ENCODE results near the gene AKAP13. TPM values are rescaled to one million over a fixed set of nuclear protein-coding genes. Genes with fewer than 3 reads are reported as not detected.

The AKAP13 gene
- total RNA-seq, 2 experiments from 2014 or later, result 104 to 106 TPM

DNA sequence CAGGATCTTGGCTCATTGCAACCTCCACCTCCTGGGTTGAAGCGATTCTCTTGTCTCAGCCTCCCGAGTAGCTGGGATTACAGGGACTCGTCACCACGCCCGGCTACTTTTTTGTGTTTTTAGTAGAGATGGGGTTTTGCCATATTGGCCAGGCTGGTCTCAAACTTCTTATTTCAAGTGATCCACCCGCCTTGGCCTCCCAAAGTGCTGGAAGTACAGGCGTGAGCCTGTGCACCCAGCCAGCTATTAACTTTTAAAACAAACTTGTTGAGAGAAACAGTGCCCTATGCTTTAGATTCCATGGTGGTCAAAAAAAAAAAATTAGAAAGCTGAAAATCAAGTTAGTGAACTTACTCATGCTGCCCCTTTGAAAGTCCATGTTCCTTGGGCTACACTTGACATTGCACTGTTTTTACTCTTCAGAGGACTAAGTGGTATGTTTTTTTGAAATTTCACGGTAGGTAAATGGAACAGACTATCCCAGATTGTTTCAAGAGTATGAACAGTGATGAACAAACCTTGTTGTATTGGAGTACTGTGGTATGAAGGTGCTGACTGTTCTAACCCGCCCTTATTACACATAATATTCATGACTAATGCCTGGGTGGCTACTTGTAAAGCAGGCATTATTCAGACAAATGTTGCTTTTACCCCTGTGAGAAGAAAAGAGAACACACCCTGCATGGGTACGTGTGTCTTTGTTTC, 207.5 kb downstream of the AKAP13 start:
- POLR2A ChIA-PET, result interaction anchor here (0.8 kb wide), 1 partner anchor 66 kb away, joined by 3 read pairs; no protein-coding TSS in a partner anchor
- CTCF ChIA-PET, result no interaction called here

DNA sequence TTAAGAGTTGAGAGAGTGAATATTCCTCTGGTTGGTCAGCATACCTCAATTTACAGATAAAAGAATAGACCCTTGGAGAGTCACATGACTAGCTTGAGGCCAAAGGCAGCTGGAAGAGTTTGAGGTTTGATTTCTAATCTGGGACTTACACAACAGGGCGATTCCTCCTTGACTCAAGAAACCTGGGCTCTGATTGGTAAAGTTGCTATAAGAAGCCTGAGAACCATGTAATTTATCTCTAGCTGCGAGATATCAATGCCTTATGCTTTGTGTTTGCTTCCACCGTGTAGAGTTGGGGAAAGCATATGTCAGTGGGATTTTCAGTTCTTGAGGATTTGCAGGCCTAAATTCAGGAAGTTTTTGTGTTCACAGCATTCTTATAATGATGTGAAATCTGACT, 208.3 kb downstream of the AKAP13 start:
- POLR2A ChIA-PET, result no interaction called here
- CTCF ChIA-PET, result no interaction called here

DNA sequence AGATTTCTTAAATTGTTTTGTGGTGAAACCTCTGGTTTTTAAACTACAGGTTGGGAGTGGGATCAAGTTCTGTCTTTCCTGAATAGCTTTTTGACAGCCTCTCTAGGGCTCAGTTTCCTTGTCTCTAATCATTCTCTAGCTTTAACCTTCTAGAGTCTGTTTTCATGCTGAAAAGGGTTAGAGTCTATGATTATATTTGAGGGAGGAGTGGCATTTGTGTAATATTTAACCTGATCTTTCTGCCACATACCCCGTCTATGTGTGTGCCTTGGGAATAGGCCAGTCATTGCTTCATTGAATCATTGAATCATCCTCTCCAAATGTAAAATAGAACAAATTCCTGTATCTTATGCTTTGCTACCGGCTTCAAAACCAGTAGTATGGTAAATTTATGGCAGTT, 209.4 kb downstream of the AKAP13 start:
- CTCF ChIA-PET, result no interaction called here
- POLR2A ChIA-PET, result no interaction called here

DNA sequence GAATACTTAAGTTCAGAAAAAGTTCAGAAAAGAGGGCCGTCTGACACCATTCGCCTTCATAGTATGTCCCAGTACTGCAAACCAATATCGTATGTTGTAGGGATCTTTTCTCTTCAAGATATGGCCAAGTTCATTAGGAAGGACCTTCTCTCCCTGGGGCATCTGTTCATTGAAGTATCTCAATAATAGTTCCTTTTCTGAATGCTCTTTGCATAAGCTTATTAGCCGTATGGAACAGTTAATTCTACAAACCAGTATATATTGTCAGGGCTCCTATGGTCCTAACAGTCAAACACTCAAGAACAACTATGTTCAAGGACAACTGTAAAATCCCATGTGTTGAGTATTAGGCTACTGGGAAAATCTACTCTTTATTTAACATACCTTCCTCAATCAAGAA, 211.2 kb downstream of the AKAP13 start:
- ChIA-PET CTCF (interaction anchor here (0.5 kb wide), 1 partner anchor 46 kb away, joined by 3 read pairs; no protein-coding TSS in a partner anchor), POLR2A (no interaction called here)

DNA sequence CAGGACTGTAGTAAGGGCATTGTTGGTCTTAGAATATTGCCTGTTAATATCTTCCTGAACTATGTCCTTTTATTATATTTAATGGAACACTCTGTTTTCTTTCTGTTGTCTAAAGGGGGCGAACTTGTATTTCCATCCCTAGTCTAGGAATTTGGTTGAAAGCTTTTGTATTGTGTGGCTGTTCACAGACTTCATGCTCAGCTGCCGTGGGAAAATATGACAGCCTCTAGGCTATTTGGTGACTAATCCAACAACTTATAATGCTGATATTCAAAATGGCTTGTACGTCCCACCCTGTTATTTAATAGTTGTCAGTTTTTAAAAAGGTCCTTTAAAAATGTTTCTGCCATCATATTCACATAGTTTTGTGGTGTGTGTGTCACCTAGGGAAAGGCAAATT, 211.7 kb downstream of the AKAP13 start:
- CTCF ChIA-PET, result no interaction called here
- POLR2A ChIA-PET, result no interaction called here

DNA sequence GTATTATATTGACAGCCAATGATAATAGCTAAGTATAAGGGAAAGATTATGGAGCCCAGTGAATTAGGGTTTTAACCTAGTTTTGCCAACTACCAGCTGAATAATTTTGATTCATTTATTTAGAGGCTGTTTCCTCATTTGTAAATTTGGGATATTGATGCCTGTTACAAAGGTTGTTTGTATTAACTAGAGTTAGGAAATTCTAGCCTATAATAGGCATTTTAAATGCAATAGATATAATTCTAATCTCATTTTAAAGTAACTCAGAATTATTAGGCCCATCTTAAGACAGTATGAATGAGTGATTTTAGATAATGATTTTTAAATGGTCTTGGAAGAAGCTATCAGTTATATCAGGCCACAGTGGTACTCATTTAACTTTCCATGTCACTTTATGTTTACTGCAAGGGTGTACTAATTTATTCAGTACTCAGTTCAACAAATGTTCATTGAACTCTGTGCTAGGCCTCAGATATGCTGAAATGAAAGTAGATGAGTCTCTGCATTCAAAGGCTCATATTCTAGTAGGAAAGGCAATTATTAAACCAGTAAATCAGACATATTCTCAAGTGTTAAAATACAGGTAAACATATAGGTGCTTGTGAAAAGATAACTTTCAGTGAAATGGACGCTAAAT, 213.5 kb downstream of the AKAP13 start:
- CTCF ChIA-PET, result interaction anchor here (0.6 kb wide), 1 partner anchor 133 kb away, joined by 3 read pairs; no protein-coding TSS in a partner anchor
- POLR2A ChIA-PET, result interaction anchor here (0.7 kb wide), 1 partner anchor 118 kb away, joined by 3 read pairs; no protein-coding TSS in a partner anchor

DNA sequence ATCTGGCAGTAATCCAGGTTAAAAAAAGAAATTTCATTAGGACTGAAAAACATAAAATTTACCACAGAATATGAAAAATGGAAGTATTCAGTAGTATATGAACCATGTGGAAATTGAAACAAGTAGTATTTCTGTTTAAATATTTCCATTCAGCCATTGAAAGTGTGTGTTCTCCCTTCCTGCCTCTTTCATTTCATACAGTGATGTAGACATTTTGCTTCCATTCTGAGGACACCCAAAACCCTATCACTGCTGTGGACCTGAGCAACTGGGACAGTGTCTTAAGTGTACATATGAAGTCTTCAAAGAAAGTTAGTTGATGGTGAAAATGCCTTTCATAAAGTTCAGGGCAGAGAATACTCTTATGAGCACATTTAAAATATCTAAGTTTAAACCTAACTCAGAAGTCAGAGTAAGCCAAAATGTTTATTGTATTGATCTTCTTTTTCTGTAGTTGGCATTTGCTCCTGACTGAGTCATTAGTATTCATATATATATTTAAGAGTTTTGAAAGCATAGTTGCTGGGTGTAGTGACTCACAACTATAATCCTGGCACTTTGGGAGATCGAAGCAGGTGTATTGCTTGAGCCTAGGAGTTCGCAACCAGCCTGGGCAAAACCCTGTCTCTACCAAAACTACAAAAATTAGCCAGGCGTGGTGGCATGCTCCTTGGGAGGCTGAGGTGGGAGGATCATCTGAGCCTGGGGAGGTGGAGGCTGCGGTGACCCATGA, 215.6 kb downstream of the AKAP13 start:
- ChIA-PET POLR2A (no interaction called here), CTCF (no interaction called here)

DNA sequence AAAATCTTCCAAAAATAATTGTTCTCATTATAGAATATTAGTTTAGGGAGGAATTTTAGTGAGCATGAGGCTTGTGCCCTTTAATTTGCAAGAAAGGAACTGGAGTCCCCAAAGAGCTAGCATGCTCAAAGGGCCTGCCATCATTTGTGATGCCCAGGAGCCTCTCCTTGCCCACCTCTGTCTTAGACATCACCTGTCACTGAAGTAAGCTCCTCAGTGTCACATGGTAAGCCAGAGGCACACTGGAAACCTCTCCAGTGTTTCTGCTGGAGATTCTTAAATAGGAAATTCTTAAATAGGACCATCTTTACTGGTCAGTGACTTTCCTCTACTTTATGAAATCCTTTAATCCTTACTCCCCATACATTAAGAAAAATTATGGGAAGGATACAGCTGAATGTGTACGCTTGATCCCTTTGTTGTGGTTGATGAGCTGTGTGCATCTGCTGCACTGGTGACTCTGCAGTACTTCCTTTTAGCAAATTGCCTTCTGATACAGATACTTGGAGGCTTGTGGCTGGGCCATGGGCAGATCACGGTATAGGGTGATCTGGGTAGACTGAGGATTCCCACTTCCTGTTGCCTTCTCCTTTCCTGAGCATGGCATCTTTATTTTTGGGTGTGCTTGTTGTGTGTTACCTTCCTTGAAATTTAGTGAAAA, 216.9 kb downstream of the AKAP13 start:
- ChIA-PET POLR2A (no interaction called here), CTCF (interaction anchor here (0.9 kb wide), 1 partner anchor 14 kb away, joined by 3 read pairs; no protein-coding TSS in a partner anchor)

DNA sequence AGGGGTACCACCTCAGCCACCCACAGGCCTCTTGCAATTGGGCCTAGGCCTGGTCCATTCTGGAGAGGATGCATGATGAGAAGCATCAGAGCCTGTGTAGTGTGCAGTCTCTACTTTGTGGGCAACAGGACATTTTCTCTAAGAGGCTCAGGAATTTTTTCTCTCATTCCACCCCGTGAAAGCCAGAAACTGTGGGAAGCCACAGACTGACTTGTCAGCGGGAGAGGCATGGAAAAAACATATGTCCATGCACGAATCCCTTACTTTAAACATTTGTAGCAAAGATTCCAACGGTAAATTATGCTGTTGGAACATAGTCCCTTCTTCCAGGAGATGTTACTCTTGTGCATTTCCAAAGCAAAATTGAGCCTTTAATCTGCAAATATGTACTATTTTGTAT, 217.8 kb downstream of the AKAP13 start:
- CTCF ChIA-PET, result no interaction called here
- POLR2A ChIA-PET, result no interaction called here

DNA sequence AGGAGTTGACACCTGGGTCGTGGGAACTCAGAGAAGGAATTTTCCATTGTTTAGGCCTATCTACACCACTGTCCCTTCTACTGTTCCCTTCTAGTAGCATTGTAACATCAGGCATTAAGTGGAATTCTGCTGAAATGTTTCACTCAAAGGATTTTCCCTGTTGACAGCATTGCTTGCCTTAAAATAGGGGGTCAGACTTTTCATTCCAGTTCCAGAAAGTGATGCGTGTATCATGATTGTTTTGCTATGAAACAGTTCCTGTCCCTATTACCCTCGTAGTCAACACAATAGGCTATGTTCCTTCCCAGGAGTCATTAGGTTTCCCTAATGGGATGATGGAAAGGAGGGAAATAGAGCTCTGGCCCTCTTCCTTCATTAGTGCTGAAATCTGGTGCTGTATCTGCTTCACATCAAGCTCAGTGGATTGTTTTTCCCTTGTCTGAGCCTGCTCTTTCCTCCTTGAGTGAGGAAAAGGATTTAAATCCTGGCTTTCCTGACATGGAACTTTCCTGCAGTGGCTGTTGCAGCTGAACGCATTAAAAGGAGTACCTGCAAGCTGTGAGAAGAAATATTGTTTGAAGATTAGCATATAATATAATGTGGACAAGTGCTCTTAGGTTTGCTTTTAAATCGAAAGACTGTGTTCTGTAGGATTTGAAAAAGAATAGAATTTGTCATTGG, 218.5 kb downstream of the AKAP13 start:
- ChIA-PET CTCF (no interaction called here), POLR2A (no interaction called here)

DNA sequence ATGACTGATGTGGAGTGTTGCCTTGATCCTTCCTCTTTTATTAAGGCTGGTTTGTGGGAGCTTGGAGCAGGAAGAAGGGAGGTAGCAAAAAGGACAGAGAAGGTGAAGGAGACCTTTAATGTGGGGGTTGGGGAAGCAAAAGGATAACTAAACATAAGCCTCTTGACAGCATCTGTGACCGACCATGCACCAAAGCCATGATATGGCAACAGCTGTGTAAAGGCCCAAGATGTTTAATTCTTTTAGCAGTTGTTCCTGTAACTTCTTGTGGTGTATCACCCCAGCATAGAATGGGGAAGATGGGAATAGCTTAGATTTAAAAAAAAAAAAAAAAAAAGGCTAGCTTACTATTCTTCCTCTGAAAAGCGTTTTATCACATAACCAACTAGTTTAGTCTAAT, 219.6 kb downstream of the AKAP13 start:
- ChIA-PET CTCF (no interaction called here), POLR2A (interaction anchor here (0.6 kb wide), 1 partner anchor 12 kb away, joined by 3 read pairs; no protein-coding TSS in a partner anchor)

DNA sequence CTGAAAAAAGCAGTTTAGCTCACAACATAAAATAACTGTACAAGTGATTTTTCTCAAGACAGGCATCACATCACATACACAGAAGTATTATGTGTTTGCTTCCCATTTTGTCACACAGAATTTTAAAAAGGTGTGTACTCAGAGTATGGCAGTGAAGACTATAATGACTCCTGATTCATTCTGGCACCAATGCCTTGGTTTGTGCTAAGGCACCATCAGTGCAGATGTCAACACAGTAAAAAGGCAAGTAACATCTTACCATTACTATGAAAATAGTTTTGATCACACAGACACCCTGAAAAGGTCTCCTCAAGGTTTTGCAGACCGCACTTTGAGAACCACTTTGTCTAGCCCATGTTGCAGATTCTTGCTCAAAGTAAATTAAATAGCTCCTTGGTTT, 222.8 kb downstream of the AKAP13 start:
- POLR2A ChIA-PET, result no interaction called here

DNA sequence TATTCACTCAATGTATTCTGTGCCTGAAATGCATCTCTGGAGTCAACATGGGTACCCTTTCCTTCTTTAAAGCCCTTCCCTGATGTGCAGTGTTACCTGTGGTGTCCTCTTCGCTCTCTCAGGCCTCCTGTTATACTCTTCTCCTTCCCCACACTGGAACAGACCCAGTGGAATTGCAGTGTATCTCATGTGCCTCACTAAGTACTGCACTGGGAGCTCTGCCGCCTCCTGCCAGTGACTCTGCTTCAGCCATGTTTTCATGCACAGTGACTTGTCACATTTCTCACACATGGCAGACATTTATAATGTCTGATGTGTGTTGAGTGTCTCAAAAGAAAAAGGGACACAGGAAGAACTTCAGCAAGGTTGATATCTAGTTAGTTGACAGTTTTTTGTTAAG, 223.3 kb downstream of the AKAP13 start:
- ChIA-PET CTCF (interaction anchor here (0.6 kb wide), 1 partner anchor 18 kb away, joined by 3 read pairs; no protein-coding TSS in a partner anchor), POLR2A (no interaction called here)

More for the DNA sequence above, 222.8 kb downstream of the AKAP13 start:
- CTCF ChIA-PET, result no interaction called here

DNA sequence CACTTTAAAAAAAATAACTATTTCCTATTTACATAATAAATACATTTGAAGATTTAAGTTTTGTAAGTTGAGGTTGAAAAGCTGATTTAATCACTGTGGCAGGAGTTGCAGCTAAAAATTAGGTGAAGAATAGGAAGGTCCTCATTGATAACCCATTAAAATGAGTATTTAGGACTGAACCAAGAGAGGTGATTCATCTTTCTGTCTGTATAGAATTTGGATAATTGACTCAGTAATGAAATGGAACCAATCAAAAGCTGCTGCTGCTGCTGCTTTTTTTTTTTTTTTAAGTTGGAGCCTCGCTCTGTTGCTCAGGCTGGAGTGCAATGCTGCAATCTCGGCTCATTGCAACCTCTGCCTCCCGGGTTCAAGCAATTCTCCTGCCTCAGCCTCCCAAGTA, 223.8 kb downstream of the AKAP13 start:
- ChIA-PET POLR2A (interaction anchor here (0.7 kb wide), 1 partner anchor 19 kb away, joined by 3 read pairs; no protein-coding TSS in a partner anchor), CTCF (interaction anchor here (0.6 kb wide), 1 partner anchor 18 kb away, joined by 3 read pairs; no protein-coding TSS in a partner anchor)

DNA sequence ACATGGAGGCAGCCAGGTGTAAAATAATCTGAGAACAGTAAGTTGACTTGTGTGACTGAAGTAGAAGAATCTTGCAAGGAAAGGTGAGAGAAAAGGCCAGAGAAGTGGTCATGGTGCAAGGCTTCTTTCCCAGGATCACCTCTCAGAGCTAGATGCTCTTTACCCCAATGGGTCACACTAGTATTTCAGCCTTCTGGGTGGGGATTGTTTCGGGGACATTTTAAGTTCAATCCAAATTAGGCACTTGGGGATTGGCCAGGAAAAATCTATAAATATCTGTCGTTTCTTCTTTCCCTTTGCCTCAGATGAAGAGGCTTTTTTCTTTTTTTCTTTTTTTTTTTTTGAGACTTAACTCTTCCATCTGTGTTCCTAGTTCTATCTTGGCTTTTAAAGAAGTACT, 226.3 kb downstream of the AKAP13 start:
- ChIA-PET CTCF (interaction anchor here (0.7 kb wide), 2 partner anchors 41 to 106 kb away, joined by 3 to 4 read pairs; no protein-coding TSS in a partner anchor), POLR2A (no interaction called here)

DNA sequence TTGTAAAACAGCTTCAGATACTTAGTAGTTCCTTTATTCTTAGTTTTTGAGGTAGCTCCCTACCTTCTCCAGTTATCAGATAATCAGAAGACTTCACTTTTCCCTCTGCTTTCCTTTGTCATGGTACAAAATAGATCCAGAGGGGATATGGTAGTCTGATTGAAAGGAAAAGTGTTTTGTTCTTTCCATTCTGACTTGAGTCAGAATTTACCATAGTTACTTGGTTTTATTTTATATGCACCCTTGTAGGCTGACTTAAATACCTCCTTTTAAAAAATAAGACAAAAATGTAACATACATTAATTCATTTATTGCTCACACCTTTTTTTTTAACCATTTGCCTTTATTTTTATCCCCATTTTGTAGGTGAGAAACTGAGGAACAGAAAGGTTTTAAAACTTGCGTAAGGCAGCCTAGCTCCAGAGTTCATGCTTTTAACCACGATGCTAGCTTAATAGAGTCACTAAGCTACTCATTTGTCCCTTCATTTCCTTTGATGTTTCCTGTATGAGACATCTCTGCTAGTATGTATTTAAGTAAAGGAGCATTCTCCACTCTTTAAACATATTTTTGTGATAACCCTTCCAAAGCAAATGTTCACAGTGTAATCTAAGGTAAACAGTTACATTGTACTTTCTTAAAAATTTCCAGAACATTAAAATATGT, 226.9 kb downstream of the AKAP13 start:
- CTCF ChIA-PET, result interaction anchor here (0.7 kb wide), 1 partner anchor 107 kb away, joined by 3 read pairs; no protein-coding TSS in a partner anchor
- POLR2A ChIA-PET, result no interaction called here

DNA sequence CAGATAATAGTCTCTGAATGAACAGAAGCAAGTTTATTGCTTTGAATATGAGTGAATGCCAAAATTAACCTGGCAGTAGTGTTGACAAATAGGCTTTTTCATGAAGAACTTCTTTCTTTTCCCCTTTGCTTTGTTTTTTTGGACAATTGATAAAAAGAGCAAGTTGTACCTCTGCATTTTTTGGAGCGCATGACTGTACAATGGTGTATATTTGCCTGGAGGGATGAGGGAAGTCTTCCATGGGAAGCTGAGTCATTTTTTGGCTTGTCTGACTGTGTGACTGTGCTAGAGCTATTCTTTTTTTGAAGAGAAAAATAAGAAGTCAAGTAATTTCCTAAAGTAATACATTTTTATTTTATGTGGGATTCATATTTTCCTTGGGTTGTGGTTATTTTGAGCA, 227.4 kb downstream of the AKAP13 start:
- CTCF ChIA-PET, result no interaction called here
- POLR2A ChIA-PET, result no interaction called here

DNA sequence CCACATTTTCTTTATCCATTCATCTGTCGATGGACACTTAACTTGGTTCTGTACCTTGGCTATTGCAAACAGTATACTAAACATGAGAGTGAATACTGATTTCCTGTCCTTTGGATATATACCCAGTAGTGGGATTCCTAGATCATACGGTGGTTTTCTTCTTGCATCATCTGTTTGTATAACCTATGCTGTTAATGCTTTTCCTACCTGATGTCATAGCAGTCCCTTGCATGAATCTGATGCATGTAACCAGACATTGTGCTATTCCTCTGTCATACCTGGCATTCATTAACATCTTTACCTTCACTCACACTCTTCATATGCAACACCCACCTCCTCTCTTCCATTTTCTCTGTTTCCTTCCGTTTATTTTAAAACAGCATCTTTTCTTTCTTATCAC, 229.1 kb downstream of the AKAP13 start:
- ChIA-PET CTCF (interaction anchor here (0.6 kb wide), 1 partner anchor 78 kb away, joined by 3 read pairs; no protein-coding TSS in a partner anchor), POLR2A (no interaction called here)

DNA sequence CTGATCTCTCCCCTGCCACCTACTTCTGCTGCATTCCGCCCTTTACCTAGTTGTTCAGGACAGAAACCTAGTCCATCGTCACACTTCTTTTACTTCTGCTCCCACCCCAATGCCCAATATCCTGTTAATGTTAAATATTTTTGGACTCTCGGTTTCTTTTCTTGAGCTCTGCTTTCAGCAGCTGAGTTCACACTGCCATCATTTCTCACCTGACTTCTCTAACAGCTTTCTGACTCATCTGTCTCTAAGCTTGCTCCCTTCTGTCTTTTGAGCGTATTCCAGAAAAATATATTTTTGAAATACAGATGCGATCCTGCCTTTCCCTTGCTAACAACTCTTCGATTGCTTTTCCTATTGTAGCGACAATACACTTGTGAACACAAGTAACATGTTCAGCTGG, 231.0 kb downstream of the AKAP13 start:
- ChIA-PET CTCF (no interaction called here), POLR2A (interaction anchor here (0.5 kb wide), 1 partner anchor 11 kb away, joined by 3 read pairs; no protein-coding TSS in a partner anchor)

Measured in activated CD8-positive, alpha-beta memory T cell treated with anti-CD3 and anti-CD28 coated beads for 36 hours (primary cell).